GM23338 (cell line): ENCODE data around the gene SNTB2. TPM values are rescaled to one million over a fixed set of nuclear protein-coding genes. Genes with fewer than 3 reads are reported as not detected.

Experiments
- ATAC-seq: fragments of 200-7000 bp; cut with Tn5 transposase; 3 replicates; pipeline ENCODE4 v1.9.1; 2020
- DNase-seq: peaks from one replicate; pipeline ENCODE4 v3.0.0-alpha.2; 2015; ENCODE audit warnings: low spot score
- H2AFZ ChIP-seq: fragments of 200-600 bp; sonication (generic); 2 replicates; pipeline ENCODE4 v1.8.0; 2016; ENCODE audit warnings: antibody characterized with exemption, mild to moderate bottlenecking, moderate library complexity
- H3F3A ChIP-seq: fragments of 200-600 bp; sonication (generic); replicated peaks from 2 replicates; pipeline ENCODE4 v1.8.0; 2017; ENCODE audit warnings: antibody characterized with exemption, mixed run types, low read depth
- H3K27ac ChIP-seq: fragments of 200-600 bp; sonication (generic); 2 replicates; pipeline ENCODE4 v1.6.1; 2016; ENCODE audit warnings: low read depth
- H3K27me3 ChIP-seq: fragments of 200-600 bp; sonication (generic); 2 replicates; pipeline ENCODE4 v1.8.0; 2016; ENCODE audit warnings: mild to moderate bottlenecking, mixed run types, moderate library complexity; ENCODE audit not compliant: insufficient read depth
- H3K36me3 ChIP-seq: fragments of 200-600 bp; sonication (generic); 2 replicates; pipeline ENCODE4 v1.8.0; 2016; ENCODE audit warnings: mild to moderate bottlenecking; ENCODE audit not compliant: insufficient read depth
- H3K4me1 ChIP-seq: fragments of 200-600 bp; sonication (generic); 2 replicates; pipeline ENCODE4 v1.8.0; 2016; ENCODE audit warnings: mild to moderate bottlenecking, moderate library complexity; ENCODE audit not compliant: insufficient read depth
- H3K4me2 ChIP-seq: fragments of 200-600 bp; sonication (generic); 2 replicates; pipeline ENCODE4 v1.7.1; 2017; ENCODE audit warnings: mixed run types
- H3K4me3 ChIP-seq: fragments of 200-600 bp; sonication (generic); 2 replicates; pipeline ENCODE4 v1.6.1; 2016; ENCODE audit warnings: mixed run types
- H3K79me2 ChIP-seq: fragments of 200-600 bp; sonication (generic); replicated peaks from 2 replicates; pipeline ENCODE4 v1.8.0; 2017; ENCODE audit warnings: mild to moderate bottlenecking; ENCODE audit not compliant: insufficient read depth
- H3K9me2 ChIP-seq: fragments of 200-600 bp; sonication (generic); 2 replicates; pipeline ENCODE4 v1.8.0; 2017; ENCODE audit not compliant: insufficient read depth
- H4K20me1 ChIP-seq: fragments of 200-600 bp; sonication (generic); replicated peaks from 2 replicates; pipeline ENCODE4 v1.8.0; 2017; ENCODE audit warnings: mild to moderate bottlenecking; ENCODE audit not compliant: insufficient read depth
- H3K27ac Mint-ChIP-seq: 2 replicates; pipeline ENCODE4 v1.8.0; 2020; ENCODE audit warnings: inconsistent platforms, mild to moderate bottlenecking, moderate library complexity, mixed read lengths
- H3K27me3 Mint-ChIP-seq: 3 replicates; pipeline ENCODE4 v1.8.0; 2022; ENCODE audit warnings: low read depth, mild to moderate bottlenecking, moderate library complexity, mixed read lengths, inconsistent platforms; ENCODE audit not compliant: insufficient read depth, poor library complexity
- H3K36me3 Mint-ChIP-seq: 3 replicates; pipeline ENCODE4 v1.8.0; 2021; ENCODE audit warnings: low read depth, mild to moderate bottlenecking, inconsistent platforms, moderate library complexity, mixed read lengths
- H3K4me1 Mint-ChIP-seq: 3 replicates; pipeline ENCODE4 v1.8.0; 2020; ENCODE audit warnings: mild to moderate bottlenecking, inconsistent platforms, mixed read lengths
- H3K4me3 Mint-ChIP-seq: 3 replicates; pipeline ENCODE4 v1.8.0; 2021; ENCODE audit warnings: moderate library complexity, mild to moderate bottlenecking, inconsistent platforms, mixed read lengths
- H3K9me3 Mint-ChIP-seq: 3 replicates; pipeline ENCODE4 v1.8.0; 2020; ENCODE audit warnings: moderate library complexity, mild to moderate bottlenecking, inconsistent platforms, mixed read lengths
- CREB1 ChIP-seq: fragments of 250-450 bp; sonication (Bioruptor Pico); IDR thresholded peaks from 2 replicates; pipeline ENCODE4 v1.5.0; 2020; ENCODE audit warnings: low read depth, mild to moderate bottlenecking, moderate library complexity
- EZH2 ChIP-seq: fragments of 200-600 bp; sonication (generic); IDR thresholded peaks from one replicate; pipeline ENCODE4 v1.8.0; 2017; ENCODE audit warnings: antibody characterized with exemption, mild to moderate bottlenecking, low read depth; ENCODE audit not compliant: unreplicated experiment
- EZH2phosphoT487 ChIP-seq: fragments of 200-600 bp; sonication (generic); IDR thresholded peaks from one replicate; pipeline ENCODE4 v1.8.1; 2018; ENCODE audit warnings: antibody characterized with exemption; ENCODE audit not compliant: unreplicated experiment
- JUNB ChIP-seq: IDR thresholded peaks from one replicate; pipeline ENCODE4 v1.6.1; 2016; ENCODE audit warnings: antibody characterized with exemption; ENCODE audit not compliant: unreplicated experiment
- NANOG ChIP-seq: IDR thresholded peaks from 2 replicates; pipeline ENCODE4 v1.6.1; 2016; ENCODE audit warnings: antibody characterized with exemption, borderline replicate concordance
- POLR2AphosphoS5 ChIP-seq: IDR thresholded peaks from 2 replicates; pipeline ENCODE4 v1.6.1; 2016; ENCODE audit warnings: antibody characterized with exemption, low read depth
- STAT1 ChIP-seq: IDR thresholded peaks from one replicate; pipeline ENCODE4 v1.6.1; 2016; ENCODE audit warnings: antibody characterized with exemption; ENCODE audit not compliant: unreplicated experiment
- ZNF114 ChIP-seq: fragments of 250-450 bp; sonication (Bioruptor Pico); IDR thresholded peaks from 2 replicates; pipeline ENCODE4 v1.5.0; 2020; ENCODE audit warnings: mild to moderate bottlenecking, moderate library complexity
- ZNF331 ChIP-seq: fragments of 250-450 bp; sonication (Bioruptor Pico); IDR thresholded peaks from 2 replicates; pipeline ENCODE4 v1.5.0; 2020; ENCODE audit warnings: low read depth, mild to moderate bottlenecking, moderate library complexity
- polyA plus RNA-seq: library from polyadenylated mRNA; unstranded; fragments of >200 nt; fragmentation: Nextera tagmentation; extraction: Ambion mirVana; gene quantifications from 2 replicates; pipeline ENCODE4 v1.2.1, GENCODE V29; 2016
- total RNA-seq: library from RNA; depleted of rRNA; stranded (reverse); fragments of >200 nt; shearing (Covaris generic); gene quantifications from 2 replicates; pipeline ENCODE4 v1.2.3, GENCODE V29; 2014
- TF ChIP-seq, protein P1 (sequence below): fragments of 250-450 bp; sonication (Bioruptor Pico); IDR thresholded peaks from 2 replicates; pipeline ENCODE4 v1.5.0; 2020; ENCODE audit warnings: mild to moderate bottlenecking, moderate library complexity
- TF ChIP-seq, protein P2 (sequence below), 2 experiments: fragments of 200-600 bp in 1 of 2; sonication (generic) in 1 of 2; conservative IDR thresholded peaks; 2 replicates each; pipeline versions ENCODE4 v1.5.1 to v1.6.1; 2016 to 2017; ENCODE audit warnings: antibody characterized with exemption in 2 of 2, low read depth in 2 of 2, mild to moderate bottlenecking in 2 of 2, moderate library complexity in 1 of 2
- TF ChIP-seq, protein P3 (sequence below): IDR thresholded peaks from 2 replicates; pipeline ENCODE4 v1.6.1; 2016; ENCODE audit warnings: antibody characterized with exemption
- TF ChIP-seq, protein P4 (sequence below): IDR thresholded peaks from one replicate; pipeline ENCODE4 v1.6.1; 2018; ENCODE audit warnings: antibody characterized with exemption; ENCODE audit not compliant: unreplicated experiment

The SNTB2 gene
- total and polyA plus RNA-seq, 2 experiments from 2014 or later: 4.8 to 42.7 TPM

DNA sequence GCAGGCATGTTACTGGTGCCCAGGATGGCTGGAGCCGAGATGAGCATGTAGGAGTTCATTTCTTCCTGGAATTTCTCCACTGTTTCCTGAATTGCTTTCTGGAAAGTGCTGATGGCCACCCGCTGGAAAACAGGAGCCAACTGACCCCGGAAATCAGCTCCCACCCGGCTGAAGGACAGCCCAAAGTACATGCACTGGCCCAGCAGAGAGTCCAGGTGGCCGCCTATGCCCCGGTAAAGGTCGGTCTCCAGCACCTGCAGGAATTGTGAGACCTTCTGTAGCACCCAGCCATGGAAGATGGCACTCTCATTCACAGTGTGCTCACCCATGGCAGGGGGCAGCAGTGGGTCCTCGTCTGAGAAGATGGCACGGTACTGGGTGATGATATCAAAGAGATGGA, 147.7 kb downstream of the SNTB2 start:
- ATAC-seq (no peak), DNase-seq (no peak)
- no peak overlapping the region for H2AFZ ChIP-seq
- no peaks in the 10 kb centered on the region for H3K27me3 ChIP-seq
- H3K4me3 Mint-ChIP-seq: no peak overlapping the region
- peaks cover 11% of the 10 kb centered on the region for H3K27me3 Mint-ChIP-seq
- H3K27ac Mint-ChIP-seq: no peak overlapping the region
- H3F3A ChIP-seq: peaks cover 34% of the 10 kb centered on the region
- H3K4me1 Mint-ChIP-seq: peaks cover 10% of the 10 kb centered on the region; the same call in 2 of the 3 replicates
- peaks cover 23% of the 10 kb centered on the region for H3K36me3 ChIP-seq
- H3K9me3 Mint-ChIP-seq: no peaks in the 10 kb centered on the region; the same call in 2 of the 3 replicates
- peaks cover 6% of the 10 kb centered on the region; the same call in 1 of the 2 replicates for H3K4me1 ChIP-seq
- H3K4me3 ChIP-seq: no peak overlapping the region
- peaks cover 47% of the 10 kb centered on the region for H3K79me2 ChIP-seq
- no peak overlapping the region for H3K4me2 ChIP-seq
- no peak overlapping the region for H3K27ac ChIP-seq
- H3K9me2 ChIP-seq: no peaks in the 10 kb centered on the region
- H3K36me3 Mint-ChIP-seq: peaks cover 67% of the 10 kb centered on the region
- peaks cover 16% of the 10 kb centered on the region for H4K20me1 ChIP-seq
- no peak for TF ChIP-seq POLR2AphosphoS5
- no peak for TF ChIP-seq NANOG
- TF ChIP-seq, protein P1, sequence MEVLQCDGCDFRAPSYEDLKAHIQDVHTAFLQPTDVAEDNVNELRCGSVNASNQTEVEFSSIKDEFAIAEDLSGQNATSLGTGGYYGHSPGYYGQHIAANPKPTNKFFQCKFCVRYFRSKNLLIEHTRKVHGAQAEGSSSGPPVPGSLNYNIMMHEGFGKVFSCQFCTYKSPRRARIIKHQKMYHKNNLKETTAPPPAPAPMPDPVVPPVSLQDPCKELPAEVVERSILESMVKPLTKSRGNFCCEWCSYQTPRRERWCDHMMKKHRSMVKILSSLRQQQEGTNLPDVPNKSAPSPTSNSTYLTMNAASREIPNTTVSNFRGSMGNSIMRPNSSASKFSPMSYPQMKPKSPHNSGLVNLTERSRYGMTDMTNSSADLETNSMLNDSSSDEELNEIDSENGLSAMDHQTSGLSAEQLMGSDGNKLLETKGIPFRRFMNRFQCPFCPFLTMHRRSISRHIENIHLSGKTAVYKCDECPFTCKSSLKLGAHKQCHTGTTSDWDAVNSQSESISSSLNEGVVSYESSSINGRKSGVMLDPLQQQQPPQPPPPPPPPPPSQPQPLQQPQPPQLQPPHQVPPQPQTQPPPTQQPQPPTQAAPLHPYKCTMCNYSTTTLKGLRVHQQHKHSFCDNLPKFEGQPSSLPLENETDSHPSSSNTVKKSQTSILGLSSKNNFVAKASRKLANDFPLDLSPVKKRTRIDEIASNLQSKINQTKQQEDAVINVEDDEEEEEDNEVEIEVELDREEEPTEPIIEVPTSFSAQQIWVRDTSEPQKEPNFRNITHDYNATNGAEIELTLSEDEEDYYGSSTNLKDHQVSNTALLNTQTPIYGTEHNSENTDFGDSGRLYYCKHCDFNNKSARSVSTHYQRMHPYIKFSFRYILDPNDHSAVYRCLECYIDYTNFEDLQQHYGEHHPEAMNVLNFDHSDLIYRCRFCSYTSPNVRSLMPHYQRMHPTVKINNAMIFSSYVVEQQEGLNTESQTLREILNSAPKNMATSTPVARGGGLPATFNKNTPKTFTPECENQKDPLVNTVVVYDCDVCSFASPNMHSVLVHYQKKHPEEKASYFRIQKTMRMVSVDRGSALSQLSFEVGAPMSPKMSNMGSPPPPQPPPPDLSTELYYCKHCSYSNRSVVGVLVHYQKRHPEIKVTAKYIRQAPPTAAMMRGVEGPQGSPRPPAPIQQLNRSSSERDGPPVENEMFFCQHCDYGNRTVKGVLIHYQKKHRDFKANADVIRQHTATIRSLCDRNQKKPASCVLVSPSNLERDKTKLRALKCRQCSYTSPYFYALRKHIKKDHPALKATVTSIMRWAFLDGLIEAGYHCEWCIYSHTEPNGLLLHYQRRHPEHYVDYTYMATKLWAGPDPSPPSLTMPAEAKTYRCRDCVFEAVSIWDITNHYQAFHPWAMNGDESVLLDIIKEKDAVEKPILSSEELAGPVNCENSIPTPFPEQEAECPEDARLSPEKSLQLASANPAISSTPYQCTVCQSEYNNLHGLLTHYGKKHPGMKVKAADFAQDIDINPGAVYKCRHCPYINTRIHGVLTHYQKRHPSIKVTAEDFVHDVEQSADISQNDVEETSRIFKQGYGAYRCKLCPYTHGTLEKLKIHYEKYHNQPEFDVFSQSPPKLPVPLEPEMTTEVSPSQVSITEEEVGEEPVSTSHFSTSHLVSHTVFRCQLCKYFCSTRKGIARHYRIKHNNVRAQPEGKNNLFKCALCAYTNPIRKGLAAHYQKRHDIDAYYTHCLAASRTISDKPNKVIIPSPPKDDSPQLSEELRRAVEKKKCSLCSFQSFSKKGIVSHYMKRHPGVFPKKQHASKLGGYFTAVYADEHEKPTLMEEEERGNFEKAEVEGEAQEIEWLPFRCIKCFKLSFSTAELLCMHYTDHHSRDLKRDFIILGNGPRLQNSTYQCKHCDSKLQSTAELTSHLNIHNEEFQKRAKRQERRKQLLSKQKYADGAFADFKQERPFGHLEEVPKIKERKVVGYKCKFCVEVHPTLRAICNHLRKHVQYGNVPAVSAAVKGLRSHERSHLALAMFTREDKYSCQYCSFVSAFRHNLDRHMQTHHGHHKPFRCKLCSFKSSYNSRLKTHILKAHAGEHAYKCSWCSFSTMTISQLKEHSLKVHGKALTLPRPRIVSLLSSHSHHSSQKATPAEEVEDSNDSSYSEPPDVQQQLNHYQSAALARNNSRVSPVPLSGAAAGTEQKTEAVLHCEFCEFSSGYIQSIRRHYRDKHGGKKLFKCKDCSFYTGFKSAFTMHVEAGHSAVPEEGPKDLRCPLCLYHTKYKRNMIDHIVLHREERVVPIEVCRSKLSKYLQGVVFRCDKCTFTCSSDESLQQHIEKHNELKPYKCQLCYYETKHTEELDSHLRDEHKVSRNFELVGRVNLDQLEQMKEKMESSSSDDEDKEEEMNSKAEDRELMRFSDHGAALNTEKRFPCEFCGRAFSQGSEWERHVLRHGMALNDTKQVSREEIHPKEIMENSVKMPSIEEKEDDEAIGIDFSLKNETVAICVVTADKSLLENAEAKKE (CRISPR knock-in tag): no peak
- no peak for TF ChIP-seq ZNF114 (CRISPR knock-in tag)
- TF ChIP-seq, protein P2, sequence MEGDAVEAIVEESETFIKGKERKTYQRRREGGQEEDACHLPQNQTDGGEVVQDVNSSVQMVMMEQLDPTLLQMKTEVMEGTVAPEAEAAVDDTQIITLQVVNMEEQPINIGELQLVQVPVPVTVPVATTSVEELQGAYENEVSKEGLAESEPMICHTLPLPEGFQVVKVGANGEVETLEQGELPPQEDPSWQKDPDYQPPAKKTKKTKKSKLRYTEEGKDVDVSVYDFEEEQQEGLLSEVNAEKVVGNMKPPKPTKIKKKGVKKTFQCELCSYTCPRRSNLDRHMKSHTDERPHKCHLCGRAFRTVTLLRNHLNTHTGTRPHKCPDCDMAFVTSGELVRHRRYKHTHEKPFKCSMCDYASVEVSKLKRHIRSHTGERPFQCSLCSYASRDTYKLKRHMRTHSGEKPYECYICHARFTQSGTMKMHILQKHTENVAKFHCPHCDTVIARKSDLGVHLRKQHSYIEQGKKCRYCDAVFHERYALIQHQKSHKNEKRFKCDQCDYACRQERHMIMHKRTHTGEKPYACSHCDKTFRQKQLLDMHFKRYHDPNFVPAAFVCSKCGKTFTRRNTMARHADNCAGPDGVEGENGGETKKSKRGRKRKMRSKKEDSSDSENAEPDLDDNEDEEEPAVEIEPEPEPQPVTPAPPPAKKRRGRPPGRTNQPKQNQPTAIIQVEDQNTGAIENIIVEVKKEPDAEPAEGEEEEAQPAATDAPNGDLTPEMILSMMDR (conservative IDR thresholded peaks at IDR 0.05; ENCODE audit: low read depth in 2 of 2): no peak
- TF ChIP-seq EZH2: no peak
- no peak for TF ChIP-seq CREB1 (CRISPR knock-in tag)
- no peak for TF ChIP-seq STAT1
- TF ChIP-seq, protein P3, sequence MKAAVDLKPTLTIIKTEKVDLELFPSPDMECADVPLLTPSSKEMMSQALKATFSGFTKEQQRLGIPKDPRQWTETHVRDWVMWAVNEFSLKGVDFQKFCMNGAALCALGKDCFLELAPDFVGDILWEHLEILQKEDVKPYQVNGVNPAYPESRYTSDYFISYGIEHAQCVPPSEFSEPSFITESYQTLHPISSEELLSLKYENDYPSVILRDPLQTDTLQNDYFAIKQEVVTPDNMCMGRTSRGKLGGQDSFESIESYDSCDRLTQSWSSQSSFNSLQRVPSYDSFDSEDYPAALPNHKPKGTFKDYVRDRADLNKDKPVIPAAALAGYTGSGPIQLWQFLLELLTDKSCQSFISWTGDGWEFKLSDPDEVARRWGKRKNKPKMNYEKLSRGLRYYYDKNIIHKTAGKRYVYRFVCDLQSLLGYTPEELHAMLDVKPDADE: no peak
- no peak for TF ChIP-seq ZNF331 (CRISPR knock-in tag)
- no peak for TF ChIP-seq JUNB
- TF ChIP-seq, protein P4, sequence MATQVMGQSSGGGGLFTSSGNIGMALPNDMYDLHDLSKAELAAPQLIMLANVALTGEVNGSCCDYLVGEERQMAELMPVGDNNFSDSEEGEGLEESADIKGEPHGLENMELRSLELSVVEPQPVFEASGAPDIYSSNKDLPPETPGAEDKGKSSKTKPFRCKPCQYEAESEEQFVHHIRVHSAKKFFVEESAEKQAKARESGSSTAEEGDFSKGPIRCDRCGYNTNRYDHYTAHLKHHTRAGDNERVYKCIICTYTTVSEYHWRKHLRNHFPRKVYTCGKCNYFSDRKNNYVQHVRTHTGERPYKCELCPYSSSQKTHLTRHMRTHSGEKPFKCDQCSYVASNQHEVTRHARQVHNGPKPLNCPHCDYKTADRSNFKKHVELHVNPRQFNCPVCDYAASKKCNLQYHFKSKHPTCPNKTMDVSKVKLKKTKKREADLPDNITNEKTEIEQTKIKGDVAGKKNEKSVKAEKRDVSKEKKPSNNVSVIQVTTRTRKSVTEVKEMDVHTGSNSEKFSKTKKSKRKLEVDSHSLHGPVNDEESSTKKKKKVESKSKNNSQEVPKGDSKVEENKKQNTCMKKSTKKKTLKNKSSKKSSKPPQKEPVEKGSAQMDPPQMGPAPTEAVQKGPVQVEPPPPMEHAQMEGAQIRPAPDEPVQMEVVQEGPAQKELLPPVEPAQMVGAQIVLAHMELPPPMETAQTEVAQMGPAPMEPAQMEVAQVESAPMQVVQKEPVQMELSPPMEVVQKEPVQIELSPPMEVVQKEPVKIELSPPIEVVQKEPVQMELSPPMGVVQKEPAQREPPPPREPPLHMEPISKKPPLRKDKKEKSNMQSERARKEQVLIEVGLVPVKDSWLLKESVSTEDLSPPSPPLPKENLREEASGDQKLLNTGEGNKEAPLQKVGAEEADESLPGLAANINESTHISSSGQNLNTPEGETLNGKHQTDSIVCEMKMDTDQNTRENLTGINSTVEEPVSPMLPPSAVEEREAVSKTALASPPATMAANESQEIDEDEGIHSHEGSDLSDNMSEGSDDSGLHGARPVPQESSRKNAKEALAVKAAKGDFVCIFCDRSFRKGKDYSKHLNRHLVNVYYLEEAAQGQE: no peak
- TF ChIP-seq EZH2phosphoT487: no peak
